Panc1 (cell line): ENCODE data around the gene DSG3. TPM values are rescaled to one million over a fixed set of nuclear protein-coding genes. Genes with fewer than 3 reads are reported as not detected.

ENCODE experiments used
- ATAC-seq: fragments of 200-7000 bp; cut with Tn5 transposase; 2 replicates; pipeline ENCODE4 v1.9.1; 2020; ENCODE audit warnings: mild to moderate bottlenecking, moderate library complexity
- BruUV-seq: library from RNA; stranded (reverse); fragments of 400-500 nt; replicated peaks from 2 replicates; lab custom pipeline; 2021; lab: Mats Ljungman, UMichigan
- CTCF ChIA-PET: fragments of 300-600 bp; sonication (Branson Sonifier 250); formaldehyde crosslinking; loops from one replicate; lab custom pipeline; 2022; ENCODE audit warnings: antibody characterized with exemption; lab: Charles Lee
- POLR2A ChIA-PET: fragments of 300-600 bp; sonication (Branson Sonifier 250); formaldehyde crosslinking; loops from one replicate; lab custom pipeline; 2022; ENCODE audit warnings: antibody characterized with exemption; lab: Charles Lee
- DNase-seq: peaks from one replicate; pipeline ENCODE4 v3.0.0-alpha.2; 2010; ENCODE audit warnings: low read depth, low spot score
- H3K27ac ChIP-seq: 2 replicates; pipeline ENCODE4 v1.5.1; 2011; ENCODE audit warnings: mild to moderate bottlenecking, low read length, inconsistent platforms
- H3K27me3 ChIP-seq: fragments of 200-500 bp; sonication (Bioruptor generic); 2 replicates; pipeline ENCODE4 v1.6.0; 2014; ENCODE audit warnings: low read length, inconsistent platforms; ENCODE audit not compliant: control insufficient read depth, insufficient read depth
- H3K36me3 ChIP-seq: fragments of 200-500 bp; sonication (Bioruptor generic); 2 replicates; pipeline ENCODE4 v1.5.1; 2014; ENCODE audit warnings: inconsistent platforms, mild to moderate bottlenecking, low read length, moderate library complexity; ENCODE audit not compliant: control insufficient read depth, insufficient read depth
- H3K4me1 ChIP-seq: 2 replicates; pipeline ENCODE4 v1.5.1; 2011; ENCODE audit warnings: inconsistent platforms, mild to moderate bottlenecking, low read length, moderate library complexity; ENCODE audit not compliant: control insufficient read depth, insufficient read depth
- H3K4me3 ChIP-seq, 2 experiments: 2 replicates each; pipeline ENCODE4 v1.5.1; 2011 to 2012; ENCODE audit warnings: low read depth in 2 of 2, low read length in 2 of 2, mild to moderate bottlenecking in 2 of 2, inconsistent platforms in 1 of 2, moderate library complexity in 1 of 2
- H3K9me3 ChIP-seq: fragments of 200-500 bp; sonication (Bioruptor generic); 2 replicates; pipeline ENCODE4 v1.5.1; 2014; ENCODE audit warnings: low read depth, mild to moderate bottlenecking, inconsistent platforms, low read length, moderate library complexity; ENCODE audit not compliant: control insufficient read depth, insufficient read depth
- CTCF ChIP-seq: fragments of 450-650 bp; IDR thresholded peaks from 2 replicates; pipeline ENCODE4 v1.5.1; 2017; ENCODE audit warnings: mild to moderate bottlenecking
- POLR2AphosphoS5 ChIP-seq: IDR thresholded peaks from 2 replicates; pipeline ENCODE4 v1.6.1; 2012; ENCODE audit warnings: mild to moderate bottlenecking, low read depth, low read length, moderate library complexity
- REST ChIP-seq, 2 experiments: IDR thresholded peaks; 2 replicates each; pipeline ENCODE4 v1.6.1; 2011 to 2012; ENCODE audit warnings: low read depth in 2 of 2, control low read depth in 1 of 2, low read length in 1 of 2, mild to moderate bottlenecking in 1 of 2, moderate library complexity in 1 of 2; ENCODE audit not compliant: insufficient read depth in 1 of 2
- SIN3A ChIP-seq: IDR thresholded peaks from 2 replicates; pipeline ENCODE4 v1.6.1; 2012; ENCODE audit warnings: low read depth, mild to moderate bottlenecking, low read length, moderate library complexity, borderline replicate concordance; ENCODE audit not compliant: insufficient read depth
- TCF7L2 ChIP-seq: IDR thresholded peaks from 2 replicates; pipeline ENCODE4 v1.6.1; 2011; ENCODE audit warnings: mild to moderate bottlenecking, low read depth, low read length, inconsistent platforms
- in situ Hi-C: cut with HindIII; loops from 2 replicates; pipeline ENCODE4 v1.10.0; 2016; ENCODE audit warnings: low sequenced_read_pairs, low pct_unique_long_range_greater_than_20kb
- intact Hi-C: fragments of 100-400 bp; cut with micrococcal nuclease; formaldehyde crosslinking; loops from one replicate; pipeline ENCODE4 v1.10.0; 2022; ENCODE audit not compliant: unreplicated experiment
- total RNA-seq: library from RNA; stranded (reverse); gene quantifications from one replicate; pipeline ENCODE4 v1.2.1, GENCODE V29; 2021; ENCODE audit not compliant: unreplicated experiment

The DSG3 gene
- total RNA-seq, 1 experiment from 2014 or later: 0.03 TPM

- Histone ChIP-seq H3K27ac (no peak overlapping the region), H3K4me1 (no peaks in the 10 kb centered on the region), H3K4me3 (no peak overlapping the region), H3K27me3 (no peaks in the 10 kb centered on the region), H3K9me3 (no peaks in the 10 kb centered on the region), H3K36me3 (no peaks in the 10 kb centered on the region)
- DNase-seq (no peak), ATAC-seq (no peak)
- no peak for TF ChIP-seq TCF7L2
- TF ChIP-seq POLR2AphosphoS5: no peak
- no peak for TF ChIP-seq SIN3A
- no peak for TF ChIP-seq REST (IDR thresholded peaks at IDR 0.05; ENCODE audit: insufficient read depth in 1 of 2, low read depth in 2 of 2, low read length in 1 of 2)
- TF ChIP-seq CTCF: no peak
- intact Hi-C loops: no loop called here
- CTCF ChIA-PET: no interaction called here
- in situ Hi-C loops: no loop called here
- POLR2A ChIA-PET: no interaction called here
- BruUV-seq: no TSS peak
Measured at GRCh38 chr18:31430554-31430953, 17.0 kb upstream of the DSG3 start.

GRCh38 chr18:31432316-31432715, 15.2 kb upstream of the DSG3 start:
- in situ Hi-C loops: no loop called here
- ChIA-PET POLR2A (no interaction called here), CTCF (no interaction called here)
- Histone ChIP-seq H3K4me3 (no peak overlapping the region), H3K36me3 (no peaks in the 10 kb centered on the region), H3K27ac (no peak overlapping the region), H3K4me1 (no peaks in the 10 kb centered on the region), H3K27me3 (no peaks in the 10 kb centered on the region), H3K9me3 (no peaks in the 10 kb centered on the region)
- TF ChIP-seq CTCF: no peak
- no peak for TF ChIP-seq TCF7L2
- no peak for TF ChIP-seq POLR2AphosphoS5
- no peak for TF ChIP-seq SIN3A
- TF ChIP-seq REST (IDR thresholded peaks at IDR 0.05; ENCODE audit: insufficient read depth in 1 of 2, low read depth in 2 of 2, low read length in 1 of 2): no peak
- BruUV-seq: no TSS peak
- ATAC-seq: no peak
- intact Hi-C loops: no loop called here
- DNase-seq: no peak
